Osteoblast (primary cell): ENCODE data around the gene TMPRSS2. TPM values are rescaled to one million over a fixed set of nuclear protein-coding genes. Genes with fewer than 3 reads are reported as not detected.

Experiments
- DNase-seq: peaks from one replicate; pipeline ENCODE4 v3.0.0; 2011; ENCODE audit warnings: low spot score, mixed read lengths; ENCODE audit not compliant: insufficient read length; ENCODE audit errors: missing footprints
- H2AFZ ChIP-seq: 2 replicates; pipeline ENCODE4 v1.6.0; 2011; ENCODE audit warnings: mild to moderate bottlenecking, low read length
- H3K27ac ChIP-seq: 2 replicates; pipeline ENCODE4 v1.5.1; 2011; ENCODE audit warnings: mild to moderate bottlenecking, low read depth, low read length, moderate library complexity
- H3K27me3 ChIP-seq: 2 replicates; pipeline ENCODE4 v1.6.0; 2012; ENCODE audit warnings: mild to moderate bottlenecking, control low read depth, inconsistent platforms, low read length, moderate library complexity; ENCODE audit not compliant: insufficient read depth
- H3K36me3 ChIP-seq: 2 replicates; pipeline ENCODE4 v1.5.1; 2011; ENCODE audit warnings: mild to moderate bottlenecking, low read length, control low read depth, moderate library complexity; ENCODE audit not compliant: insufficient read depth
- H3K4me1 ChIP-seq: 2 replicates; pipeline ENCODE4 v1.5.1; 2011; ENCODE audit warnings: mild to moderate bottlenecking, low read length, control low read depth, moderate library complexity; ENCODE audit not compliant: insufficient read depth
- H3K4me2 ChIP-seq: 2 replicates; pipeline ENCODE4 v1.6.0; 2011; ENCODE audit warnings: mild to moderate bottlenecking, low read length; ENCODE audit not compliant: insufficient read depth
- H3K4me3 ChIP-seq: fragments of 200-600 bp; sonication (generic); 3 replicates; pipeline ENCODE4 v1.5.1; 2012; ENCODE audit warnings: mild to moderate bottlenecking, low read length, inconsistent platforms; ENCODE audit not compliant: insufficient read depth
- H3K79me2 ChIP-seq: 2 replicates; pipeline ENCODE4 v1.6.0; 2012; ENCODE audit warnings: mild to moderate bottlenecking, low read length, control low read depth, inconsistent platforms; ENCODE audit not compliant: insufficient read depth
- H3K9me3 ChIP-seq: 2 replicates; pipeline ENCODE4 v1.5.1; 2011; ENCODE audit warnings: low read depth, low read length, control low read depth
- H4K20me1 ChIP-seq: 2 replicates; pipeline ENCODE4 v1.6.0; 2012; ENCODE audit warnings: mild to moderate bottlenecking, low read length, control low read depth; ENCODE audit not compliant: insufficient read depth
- CTCF ChIP-seq: IDR thresholded peaks from 2 replicates; pipeline ENCODE4 v1.5.1; 2011; ENCODE audit warnings: mild to moderate bottlenecking, low read depth, low read length, moderate library complexity; ENCODE audit errors: extremely low read depth
- total RNA-seq: library from RNA; depleted of rRNA; stranded (reverse); fragments of >200 nt; gene quantifications from 2 replicates; pipeline ENCODE4 v1.2.3, GENCODE V29; 2012

TMPRSS2 gene
- total RNA-seq, 1 donor: not detected

GRCh38 chr21:41489329-41489728 is 18.6 kb downstream of the TMPRSS2 start:
- Histone ChIP-seq H4K20me1 (no peaks in the 10 kb centered on the region), H3K27me3 (no peaks in the 10 kb centered on the region), H3K4me3 (no peak overlapping the region), H2AFZ (no peak overlapping the region), H3K36me3 (no peaks in the 10 kb centered on the region), H3K4me1 (peaks cover 14% of the 10 kb centered on the region), H3K79me2 (no peaks in the 10 kb centered on the region), H3K27ac (no peak overlapping the region), H3K9me3 (no peaks in the 10 kb centered on the region), H3K4me2 (no peak overlapping the region)
- TF ChIP-seq CTCF: no peak
- no peak for DNase-seq

- no peak for TF ChIP-seq CTCF
- H2AFZ ChIP-seq: no peak overlapping the region
- no peak overlapping the region for H3K4me2 ChIP-seq
- H3K79me2 ChIP-seq: no peaks in the 10 kb centered on the region
- no peaks in the 10 kb centered on the region for H3K27me3 ChIP-seq
- no peaks in the 10 kb centered on the region for H3K36me3 ChIP-seq
- no peak for DNase-seq
- no peaks in the 10 kb centered on the region for H3K9me3 ChIP-seq
- H3K4me1 ChIP-seq: peaks cover 14% of the 10 kb centered on the region
- no peaks in the 10 kb centered on the region for H4K20me1 ChIP-seq
- no peak overlapping the region for H3K27ac ChIP-seq
- no peak overlapping the region for H3K4me3 ChIP-seq
Measured at GRCh38 chr21:41488080-41488479, 19.9 kb downstream of the TMPRSS2 start.

- Histone ChIP-seq H3K4me1 (peaks cover 24% of the 10 kb centered on the region), H3K4me3 (no peak overlapping the region), H3K36me3 (no peaks in the 10 kb centered on the region), H4K20me1 (no peaks in the 10 kb centered on the region), H3K79me2 (no peaks in the 10 kb centered on the region), H3K4me2 (no peak overlapping the region), H3K27me3 (no peaks in the 10 kb centered on the region), H2AFZ (peak overlapping the region; percentile 85), H3K9me3 (no peaks in the 10 kb centered on the region), H3K27ac (no peak overlapping the region)
- DNase-seq: no peak
- TF ChIP-seq CTCF: no peak
Measured at GRCh38 chr21:41487082-41487481, 20.9 kb downstream of the TMPRSS2 start.

- Histone ChIP-seq H3K79me2 (no peaks in the 10 kb centered on the region), H3K4me2 (no peak overlapping the region), H3K9me3 (no peaks in the 10 kb centered on the region), H4K20me1 (no peaks in the 10 kb centered on the region), H3K27me3 (no peaks in the 10 kb centered on the region), H2AFZ (no peak overlapping the region), H3K36me3 (no peaks in the 10 kb centered on the region), H3K4me1 (peaks cover 27% of the 10 kb centered on the region), H3K4me3 (no peak overlapping the region), H3K27ac (no peak overlapping the region)
- no peak for DNase-seq
- no peak for TF ChIP-seq CTCF
Measured at GRCh38 chr21:41483973-41484372, 24.0 kb downstream of the TMPRSS2 start.
